K562 (cell line): Measurements from ENCODE around the gene YARS1. TPM values are rescaled to one million over a fixed set of nuclear protein-coding genes. Genes with fewer than 3 reads are reported as not detected.

Experiments used
- ARID3B ChIP-seq: fragments of 250-450 bp; sonication (Bioruptor Pico); IDR thresholded peaks from 2 replicates; pipeline ENCODE4 v1.4.0; 2020; ENCODE audit warnings: borderline replicate concordance
- CBFA2T2 ChIP-seq: fragments of 450-650 bp; conservative IDR thresholded peaks from 2 replicates; pipeline ENCODE4 v1.6.1; 2017; ENCODE audit warnings: mild to moderate bottlenecking
- CREM ChIP-seq: IDR thresholded peaks from 2 replicates; pipeline ENCODE4 v1.6.1; 2014; ENCODE audit warnings: antibody characterized with exemption, low read depth
- ZMIZ1 ChIP-seq, 2 experiments: fragments of 150-350 bp in 1 of 2; IDR thresholded peaks; 2 replicates each; pipeline ENCODE4 v1.6.1; 2012 to 2016; ENCODE audit warnings: low read depth in 2 of 2, low read length in 2 of 2, mild to moderate bottlenecking in 1 of 2, moderate library complexity in 1 of 2
- ZNF586 ChIP-seq: fragments of 450-650 bp; formaldehyde crosslinking; conservative IDR thresholded peaks from 2 replicates; pipeline ENCODE4 v1.4.0; 2020; ENCODE audit warnings: mild to moderate bottlenecking, moderate library complexity
- polyA plus RNA-seq, 8 experiments: library from polyadenylated mRNA; depleted of rRNA in 4 of 8; stranded (reverse) in 5 of 8; unstranded in 3 of 8; fragments of >200 nt; fragmentation: Nextera tagmentation in 2 of 8; fragmentation: Illumina TruSeq in 1 of 8; extraction: Ambion mirVana in 2 of 8; extraction: Trizol in 1 of 8; gene quantifications; 2 replicates each; pipeline versions ENCODE4 v1.2.1 to v1.2.3, GENCODE V29; 2011 to 2014; ENCODE audit warnings: inconsistent platforms in 1 of 8, missing spikeins in 1 of 8
- total RNA-seq, 7 experiments: library from RNA; depleted of rRNA in 6 of 7; stranded (reverse); fragments of >200 nt in 6 of 7; fragmentation: Illumina TruSeq in 2 of 7; extraction: Trizol in 2 of 7; gene quantifications; 2 replicates each; pipeline versions ENCODE4 v1.2.1 to v1.2.3, GENCODE V29; 2011 to 2021; ENCODE audit warnings: low replicate concordance in 1 of 7
- TF ChIP-seq, protein P1 (sequence below): fragments of 250-450 bp; sonication (Bioruptor Pico); IDR thresholded peaks from 2 replicates; pipeline ENCODE4 v1.8.0; 2021; ENCODE audit warnings: moderate library complexity, mild to moderate bottlenecking, inconsistent platforms

YARS1 gene
- total and polyA plus RNA-seq, 9 of the 15 experiments (the other 6 are each of a cell fraction or from before 2014, with no cell fraction given): 66.2 to 336 (median 201) TPM

- TF ChIP-seq ZMIZ1 (IDR thresholded peaks at IDR 0.05; ENCODE audit: low read depth in 2 of 2, low read length in 2 of 2) (no peak), CBFA2T2 (no peak), ZNF586 (no peak), ARID3B (no peak), CREM (no peak)
- TF ChIP-seq, protein P1, sequence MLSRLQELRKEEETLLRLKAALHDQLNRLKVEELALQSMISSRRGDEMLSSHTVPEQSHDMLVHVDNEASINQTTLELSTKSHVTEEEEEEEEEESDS (CRISPR knock-in tag): no peak
Observed at GRCh38 chr1:32801096-32801715, 16.0 kb downstream of the YARS1 start (continued).
